Neural cell (in vitro differentiated cells): ENCODE data around the gene PCP4.

Experiments used
- EP300 ChIP-seq: fragments of 450-650 bp; conservative IDR thresholded peaks from 2 replicates; pipeline ENCODE4 v1.6.1; 2014; ENCODE audit warnings: antibody characterized with exemption, mild to moderate bottlenecking, moderate library complexity; ENCODE audit not compliant: poor library complexity, severe bottlenecking
- EZH2 ChIP-seq: fragments of 200-600, 300-800 bp; shearing (Covaris generic), sonication (generic); IDR thresholded peaks from 2 replicates; pipeline ENCODE4 v1.6.1; 2014; ENCODE audit warnings: antibody characterized with exemption, low read length, borderline replicate concordance, mild to moderate bottlenecking; ENCODE audit not compliant: insufficient read depth, poor library complexity, severe bottlenecking
- POLR2AphosphoS5 ChIP-seq: IDR thresholded peaks from 2 replicates; pipeline ENCODE4 v1.6.1; 2012
- RAD21 ChIP-seq: fragments of 450-650 bp; conservative IDR thresholded peaks from 2 replicates; pipeline ENCODE4 v1.6.1; 2014; ENCODE audit warnings: antibody characterized with exemption, mild to moderate bottlenecking, moderate library complexity
- SMC3 ChIP-seq: fragments of 450-650 bp; conservative IDR thresholded peaks from 2 replicates; pipeline ENCODE4 v1.6.1; 2014; ENCODE audit warnings: antibody characterized with exemption, mild to moderate bottlenecking, moderate library complexity; ENCODE audit not compliant: poor library complexity
- TAF1 ChIP-seq: IDR thresholded peaks from 2 replicates; pipeline ENCODE4 v1.6.1; 2012; ENCODE audit warnings: low read depth
- TF ChIP-seq, protein P1 (sequence below): fragments of 450-650 bp; IDR thresholded peaks from 2 replicates; pipeline ENCODE4 v1.5.1; 2014; ENCODE audit warnings: antibody characterized with exemption, mild to moderate bottlenecking, moderate library complexity; ENCODE audit not compliant: poor library complexity, severe bottlenecking
- TF ChIP-seq, protein P2 (sequence below): IDR thresholded peaks from 2 replicates; pipeline ENCODE4 v1.6.1; 2012; ENCODE audit warnings: borderline replicate concordance

DNA sequence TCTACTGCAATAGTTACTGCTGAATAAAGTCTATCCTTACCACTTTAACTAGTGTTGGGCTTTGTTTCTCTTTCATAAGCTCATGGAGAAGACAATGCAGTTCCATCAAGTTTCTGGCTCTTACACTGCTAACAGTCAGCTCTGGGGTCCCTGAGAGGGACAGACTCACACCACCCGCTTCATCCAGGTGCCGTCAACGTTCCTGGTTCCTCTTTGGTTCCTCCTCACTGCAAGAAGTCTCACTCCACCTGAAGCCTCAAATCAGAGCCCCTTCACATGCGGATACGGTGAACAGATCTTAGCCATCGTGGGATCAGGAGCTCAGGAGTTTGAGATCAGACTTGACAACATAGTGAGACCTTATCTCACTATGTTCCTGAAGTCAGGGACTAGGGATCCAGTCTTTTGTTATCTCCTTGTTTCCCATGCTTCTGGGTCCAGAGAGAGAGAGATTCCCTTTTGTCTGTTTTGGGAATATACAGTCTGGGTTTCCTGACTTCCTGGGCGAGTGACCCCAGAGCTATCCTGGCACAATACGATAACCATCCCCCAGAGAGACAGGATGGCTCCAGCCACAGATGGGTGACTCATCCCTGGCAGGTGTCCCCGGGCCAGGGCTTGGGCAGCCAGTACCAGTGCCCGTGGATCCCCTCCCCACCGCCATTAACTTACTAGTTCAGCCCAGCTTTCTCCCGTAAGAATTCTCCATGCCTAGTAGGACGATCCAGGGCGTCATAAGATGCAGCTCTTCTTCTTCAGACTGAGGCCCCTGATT lies 14.3 kb upstream of the PCP4 start:
- TF ChIP-seq, protein P1, sequence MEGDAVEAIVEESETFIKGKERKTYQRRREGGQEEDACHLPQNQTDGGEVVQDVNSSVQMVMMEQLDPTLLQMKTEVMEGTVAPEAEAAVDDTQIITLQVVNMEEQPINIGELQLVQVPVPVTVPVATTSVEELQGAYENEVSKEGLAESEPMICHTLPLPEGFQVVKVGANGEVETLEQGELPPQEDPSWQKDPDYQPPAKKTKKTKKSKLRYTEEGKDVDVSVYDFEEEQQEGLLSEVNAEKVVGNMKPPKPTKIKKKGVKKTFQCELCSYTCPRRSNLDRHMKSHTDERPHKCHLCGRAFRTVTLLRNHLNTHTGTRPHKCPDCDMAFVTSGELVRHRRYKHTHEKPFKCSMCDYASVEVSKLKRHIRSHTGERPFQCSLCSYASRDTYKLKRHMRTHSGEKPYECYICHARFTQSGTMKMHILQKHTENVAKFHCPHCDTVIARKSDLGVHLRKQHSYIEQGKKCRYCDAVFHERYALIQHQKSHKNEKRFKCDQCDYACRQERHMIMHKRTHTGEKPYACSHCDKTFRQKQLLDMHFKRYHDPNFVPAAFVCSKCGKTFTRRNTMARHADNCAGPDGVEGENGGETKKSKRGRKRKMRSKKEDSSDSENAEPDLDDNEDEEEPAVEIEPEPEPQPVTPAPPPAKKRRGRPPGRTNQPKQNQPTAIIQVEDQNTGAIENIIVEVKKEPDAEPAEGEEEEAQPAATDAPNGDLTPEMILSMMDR: no peak
- TF ChIP-seq TAF1 (no peak), EZH2 (no peak), EP300 (no peak), RAD21 (no peak), SMC3 (no peak), POLR2AphosphoS5 (no peak)
- TF ChIP-seq, protein P2, sequence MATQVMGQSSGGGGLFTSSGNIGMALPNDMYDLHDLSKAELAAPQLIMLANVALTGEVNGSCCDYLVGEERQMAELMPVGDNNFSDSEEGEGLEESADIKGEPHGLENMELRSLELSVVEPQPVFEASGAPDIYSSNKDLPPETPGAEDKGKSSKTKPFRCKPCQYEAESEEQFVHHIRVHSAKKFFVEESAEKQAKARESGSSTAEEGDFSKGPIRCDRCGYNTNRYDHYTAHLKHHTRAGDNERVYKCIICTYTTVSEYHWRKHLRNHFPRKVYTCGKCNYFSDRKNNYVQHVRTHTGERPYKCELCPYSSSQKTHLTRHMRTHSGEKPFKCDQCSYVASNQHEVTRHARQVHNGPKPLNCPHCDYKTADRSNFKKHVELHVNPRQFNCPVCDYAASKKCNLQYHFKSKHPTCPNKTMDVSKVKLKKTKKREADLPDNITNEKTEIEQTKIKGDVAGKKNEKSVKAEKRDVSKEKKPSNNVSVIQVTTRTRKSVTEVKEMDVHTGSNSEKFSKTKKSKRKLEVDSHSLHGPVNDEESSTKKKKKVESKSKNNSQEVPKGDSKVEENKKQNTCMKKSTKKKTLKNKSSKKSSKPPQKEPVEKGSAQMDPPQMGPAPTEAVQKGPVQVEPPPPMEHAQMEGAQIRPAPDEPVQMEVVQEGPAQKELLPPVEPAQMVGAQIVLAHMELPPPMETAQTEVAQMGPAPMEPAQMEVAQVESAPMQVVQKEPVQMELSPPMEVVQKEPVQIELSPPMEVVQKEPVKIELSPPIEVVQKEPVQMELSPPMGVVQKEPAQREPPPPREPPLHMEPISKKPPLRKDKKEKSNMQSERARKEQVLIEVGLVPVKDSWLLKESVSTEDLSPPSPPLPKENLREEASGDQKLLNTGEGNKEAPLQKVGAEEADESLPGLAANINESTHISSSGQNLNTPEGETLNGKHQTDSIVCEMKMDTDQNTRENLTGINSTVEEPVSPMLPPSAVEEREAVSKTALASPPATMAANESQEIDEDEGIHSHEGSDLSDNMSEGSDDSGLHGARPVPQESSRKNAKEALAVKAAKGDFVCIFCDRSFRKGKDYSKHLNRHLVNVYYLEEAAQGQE: no peak
